ENCODE measurements around the gene DUSP16. TPM values are rescaled to one million over a fixed set of nuclear protein-coding genes. Genes with fewer than 3 reads are reported as not detected.

DUSP16 gene
- total and polyA plus RNA-seq, 2 of the 8 experiments (the other 6 are each of a cell fraction or from before 2014, with no cell fraction given) = 31.6 to 55.9 TPM

DNA sequence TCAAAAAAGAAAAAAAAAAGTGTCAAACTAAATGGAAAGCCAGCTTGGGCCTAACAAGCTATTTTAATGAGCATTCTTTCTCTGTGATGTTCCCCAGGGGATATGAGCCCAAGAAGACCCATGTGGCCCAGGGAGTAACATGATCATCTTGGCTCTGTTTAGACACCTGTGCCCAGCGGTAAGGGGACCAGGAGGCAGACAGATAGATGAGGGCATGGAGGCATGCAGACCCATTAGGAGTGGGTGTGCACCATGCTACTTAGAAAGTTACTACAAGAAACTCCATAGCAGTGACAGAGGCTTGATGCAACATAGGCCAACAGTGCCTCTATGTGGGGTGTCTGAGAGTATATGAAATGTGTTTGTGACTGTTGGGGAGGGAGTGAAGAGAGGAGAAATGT is 45.9 kb upstream of the DUSP16 start:
- peak overlapping the region; percentile 72 for H4K91ac ChIP-seq (replicated peaks; ENCODE audit: insufficient read length, low read length)
- H2BK15ac ChIP-seq (ENCODE audit: low read length) = no peak overlapping the region
- no peak overlapping the region for H3K9ac ChIP-seq (replicated peaks in 1 of 4; ENCODE audit: extremely low read depth in 1 of 4, low read depth in 3 of 4, low read length in 3 of 4)
- no peak overlapping the region for H3K14ac ChIP-seq (ENCODE audit: insufficient read length)
- no peak for DNase-seq (ENCODE audit: low read depth in 1 of 2, low spot score in 2 of 2)
- no peak overlapping the region for H2BK5ac ChIP-seq (ENCODE audit: low read depth, low read length)
- 0 out of 2 replicates have a peak overlapping the region, but pooled peaks have one; percentile 80 for H2BK20ac ChIP-seq (ENCODE audit: low read length)
- CTCF ChIA-PET (ENCODE audit: partially characterized antibody) = interaction anchor here (0.5 to 1.7 kb wide), 7 partner anchors 8 to 234 kb away, joined by 3 read pairs; no protein-coding TSS in a partner anchor
- no peak overlapping the region for H2BK12ac ChIP-seq (ENCODE audit: low read depth, low read length)
- POLR2A ChIA-PET (ENCODE audit: partially characterized antibody) = no interaction called here
- peaks cover 0 to 5% of the 10 kb centered on the region in 2 experiments; a peak in 1 of 4 replicates for H3K79me2 ChIP-seq (ENCODE audit: control insufficient read depth in 1 of 2, insufficient read depth in 2 of 2, low read length in 2 of 2)
- 0 out of 2 replicates have a peak, but pooled peaks cover 4% of the 10 kb centered on the region for H3K23me2 ChIP-seq (ENCODE audit: low read depth, low read length)
- no peaks in the 10 kb centered on the region for H3K36me3 ChIP-seq (ENCODE audit: control insufficient read depth in 2 of 4, insufficient read depth in 4 of 4, low read length in 3 of 4)
- H3K4me3 ChIP-seq (ENCODE audit: extremely low read depth in 1 of 4, insufficient read depth in 2 of 4, low read depth in 3 of 4, low read length in 4 of 4) = no peak overlapping the region
- peaks cover 0 to 2% (median under 1%) of the 10 kb centered on the region in 4 experiments; a peak in 2 of 7 replicates for H3K4me1 ChIP-seq (replicated peaks in 1 of 4; ENCODE audit: control insufficient read depth in 3 of 4, insufficient read depth in 4 of 4, low read length in 3 of 4)
- no peak overlapping the region for H3K18ac ChIP-seq (ENCODE audit: extremely low read depth, low read length)
- no peak overlapping the region for H3K23ac ChIP-seq (ENCODE audit: insufficient read length)
- FAIRE-seq = no peak
- no peak overlapping the region for H3K4me2 ChIP-seq (ENCODE audit: insufficient read depth in 1 of 2, low read depth in 2 of 2, low read length in 2 of 2)
- no peak overlapping the region for H4K8ac ChIP-seq (ENCODE audit: extremely low read depth, insufficient read depth, low read length)
- H4K5ac ChIP-seq (ENCODE audit: insufficient read length, low read depth, low read length) = peak overlapping the region; percentile 15
- peak overlapping the region; percentile 43 for H2BK120ac ChIP-seq (replicated peaks; ENCODE audit: low read depth, low read length)
- 100% methylated on average over 1 of the region's 1 CpG; no CpG with 5 or more reads in 1 of the 2 experiments for WGBS, 2 experiments (ENCODE audit: extremely low coverage in 1 of 2, insufficient coverage in 1 of 2, insufficient read length in 1 of 2, insufficient replicate concordance in 2 of 2, low coverage in 1 of 2, low lambda C conversion rate in 2 of 2, missing lambda C conversion rate in 1 of 2)
- no peaks in the 10 kb centered on the region for H3K9me3 ChIP-seq (ENCODE audit: insufficient read depth in 2 of 2, low read depth in 1 of 2, low read length in 1 of 2)
- no peak overlapping the region for H3K27ac ChIP-seq (ENCODE audit: low read depth, low read length)
- no peak overlapping the region for H2AFZ ChIP-seq (ENCODE audit: low read length)
- H4K20me1 ChIP-seq (replicated peaks in 1 of 2; ENCODE audit: control insufficient read depth in 1 of 2, insufficient read depth in 2 of 2, low read length in 2 of 2) = no peaks in the 10 kb centered on the region
- no peak overlapping the region for H2AK5ac ChIP-seq (ENCODE audit: low read depth, low read length)
- no peaks in the 10 kb centered on the region for H3K27me3 ChIP-seq (replicated peaks in 1 of 4; ENCODE audit: control insufficient read depth in 3 of 4, extremely low read depth in 1 of 4, insufficient read depth in 3 of 4, low read length in 3 of 4)
- H3K56ac ChIP-seq (replicated peaks; ENCODE audit: insufficient read length, low read depth, low read length) = no peak overlapping the region
- no peak overlapping the region for H3K4ac ChIP-seq (replicated peaks; ENCODE audit: insufficient read length, low read depth, low read length)
- no peaks in the 10 kb centered on the region for H3K79me1 ChIP-seq (ENCODE audit: low read depth, low read length)
